GM21528 (cell line): ENCODE data around the gene ABCA13.

Experiments used
- ATAC-seq: cut with Tn5 transposase; IDR thresholded peaks from one replicate; pipeline ENCODE4 v1.9.1; 2021; ENCODE audit warnings: mild to moderate bottlenecking, moderate library complexity; ENCODE audit not compliant: unreplicated experiment, low FRiP score

ABCA13 gene

DNA sequence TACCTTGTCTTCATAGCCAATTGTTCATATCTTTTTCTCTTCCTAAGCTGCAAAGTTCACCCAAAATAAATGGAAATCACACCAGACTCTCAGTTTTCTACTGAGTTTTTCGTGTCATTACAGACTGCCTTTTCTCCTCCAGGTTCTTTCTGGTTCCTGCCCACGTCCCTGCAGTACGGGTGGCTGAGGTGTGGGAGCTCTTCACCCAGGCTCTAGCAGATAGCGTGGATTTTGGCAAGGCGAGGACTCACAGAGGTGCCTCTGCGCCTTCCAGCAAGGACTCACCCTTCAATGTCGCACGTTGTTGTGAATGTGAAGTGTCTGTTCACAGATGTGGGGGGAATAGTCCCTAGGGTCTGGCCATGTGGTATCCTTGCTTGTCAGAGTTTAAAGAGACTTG, 71.6 kb downstream of the ABCA13 start:
- ATAC-seq: no peak

DNA sequence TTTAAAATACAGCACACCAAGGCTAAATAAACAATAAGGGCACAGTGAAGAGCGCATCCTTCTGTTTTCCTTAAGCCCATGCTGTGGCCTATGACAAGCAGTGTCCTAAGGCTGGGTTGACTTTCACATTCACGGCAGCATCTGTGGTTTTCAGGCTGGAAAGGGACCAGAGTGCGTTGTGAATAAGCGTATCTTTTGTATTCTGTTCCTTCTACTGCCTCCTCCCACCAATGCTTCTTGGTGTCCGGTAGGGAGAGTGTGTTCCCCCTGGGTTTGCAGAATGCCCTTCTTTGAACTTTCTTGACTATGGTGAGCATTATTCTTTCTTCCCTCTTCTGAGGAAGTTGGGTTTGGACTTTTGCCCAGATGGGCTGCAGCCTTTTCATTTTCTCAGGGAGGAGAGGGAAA, 73.6 kb downstream of the ABCA13 start:
- ATAC-seq: no peak

DNA sequence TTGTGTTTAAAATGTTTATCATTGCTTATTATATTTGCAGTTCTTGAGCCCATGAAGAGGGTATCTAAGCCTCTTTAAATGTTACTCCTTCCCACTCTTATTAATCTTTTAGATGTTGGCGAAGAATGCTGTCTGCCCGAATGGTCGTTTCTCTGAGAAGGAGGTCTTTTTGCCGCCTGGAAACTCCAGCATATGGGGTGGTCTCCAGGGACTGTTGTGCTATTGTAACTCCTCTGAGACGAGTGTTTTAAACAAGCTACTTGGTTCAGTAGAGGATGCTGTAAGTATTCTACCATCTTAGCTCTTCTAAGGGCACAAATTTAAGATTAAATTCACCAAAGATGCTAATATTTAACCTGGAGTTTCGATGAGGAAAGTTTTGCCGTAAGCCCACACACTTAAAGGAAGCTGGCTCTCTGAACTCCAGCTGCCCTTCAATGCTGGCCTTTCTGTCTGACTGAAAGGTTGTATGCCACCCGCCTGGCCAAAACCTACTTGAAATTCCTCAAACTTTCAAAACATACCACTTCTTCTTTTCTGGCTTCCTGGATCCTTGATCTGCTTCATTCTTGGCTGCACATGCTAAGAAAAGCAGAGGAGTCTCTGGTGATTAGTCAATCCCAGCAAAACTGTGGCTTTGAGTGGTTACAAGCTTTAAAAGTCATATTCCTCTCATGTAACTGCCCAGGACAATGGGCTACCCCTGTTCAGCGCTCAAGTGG, 74.7 kb downstream of the ABCA13 start:
- ATAC-seq: peak; percentile 79

DNA sequence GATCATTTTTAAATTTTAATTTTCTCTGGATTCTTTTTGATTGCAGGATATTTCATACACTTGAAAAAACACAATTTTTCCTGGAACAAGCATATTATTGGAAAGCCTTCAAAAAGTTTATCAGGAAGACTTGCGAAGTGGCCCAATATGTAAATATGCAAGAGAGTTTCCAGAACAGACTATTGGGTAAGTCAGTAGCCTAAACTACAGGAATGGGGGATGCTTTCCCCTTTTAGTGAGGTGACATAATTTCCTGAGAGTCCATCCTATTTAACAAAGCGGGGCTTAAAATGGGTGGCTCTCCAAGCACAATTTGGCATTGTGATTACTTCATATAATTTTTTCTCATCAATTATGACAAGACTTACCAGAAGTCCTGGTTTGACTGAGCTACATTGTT, 77.9 kb downstream of the ABCA13 start:
- ATAC-seq: no peak

DNA sequence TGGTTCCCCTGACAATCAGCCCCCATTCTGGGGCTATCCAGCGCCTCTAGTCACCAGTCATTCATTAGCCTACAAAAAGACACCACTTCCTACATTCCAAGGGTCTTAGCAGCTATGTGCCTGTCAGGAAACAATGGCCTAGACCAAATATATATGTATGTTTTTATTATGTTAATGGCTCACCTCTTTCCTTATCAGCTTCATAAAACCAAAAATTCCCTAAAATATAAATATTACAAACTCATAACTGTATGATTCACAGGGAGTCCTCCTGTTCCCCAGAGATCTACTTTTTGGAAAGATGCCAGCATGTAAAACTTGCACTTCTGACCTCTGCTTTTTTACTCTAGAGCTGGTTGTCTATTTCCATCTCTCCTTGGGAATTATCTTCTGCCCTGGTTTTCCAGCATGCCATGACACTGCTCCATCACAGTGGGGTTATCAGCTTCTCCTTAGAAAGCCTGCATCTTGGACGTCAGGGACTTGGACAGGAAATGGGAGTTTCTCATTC, 79.2 kb downstream of the ABCA13 start:
- ATAC-seq: no peak

DNA sequence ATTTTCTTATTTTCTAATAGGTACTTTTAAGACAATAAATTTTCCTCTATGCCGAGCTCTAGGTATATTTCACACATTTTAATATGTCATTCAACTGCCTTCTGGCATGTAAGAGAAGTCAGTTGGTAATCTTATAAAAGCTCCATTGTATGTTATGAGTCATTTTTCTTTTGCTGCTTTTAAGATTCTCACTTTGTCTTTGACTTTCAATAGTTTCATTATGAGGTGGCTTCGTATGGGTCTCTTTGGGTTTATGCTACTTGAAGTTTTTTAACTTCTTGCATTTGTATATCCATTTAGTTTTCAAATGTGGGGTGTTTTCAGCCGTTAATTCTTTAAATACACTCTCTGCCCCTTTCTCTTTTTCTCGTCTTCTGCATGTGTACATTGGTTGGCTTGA, 80.5 kb downstream of the ABCA13 start:
- peak; percentile 93 for ATAC-seq

DNA sequence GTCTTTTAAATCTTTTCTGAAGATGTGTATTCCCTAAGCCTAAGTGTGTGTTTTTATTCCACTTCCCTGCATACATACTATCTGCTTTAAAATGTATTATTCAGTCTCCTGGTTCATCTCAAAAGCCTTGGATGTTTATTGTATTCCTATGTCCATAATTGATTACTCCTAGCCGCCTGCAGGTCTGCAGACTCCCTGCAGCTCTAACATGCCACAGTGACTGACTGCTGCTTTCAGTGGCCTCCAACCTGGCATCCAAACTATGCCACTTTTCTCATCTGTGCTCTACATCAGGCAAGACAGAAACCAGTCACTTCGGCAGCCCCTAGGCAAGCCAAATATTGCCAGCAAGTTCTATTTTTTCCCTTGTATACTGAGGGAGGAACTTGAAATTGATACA, 81.7 kb downstream of the ABCA13 start:
- ATAC-seq: no peak

DNA sequence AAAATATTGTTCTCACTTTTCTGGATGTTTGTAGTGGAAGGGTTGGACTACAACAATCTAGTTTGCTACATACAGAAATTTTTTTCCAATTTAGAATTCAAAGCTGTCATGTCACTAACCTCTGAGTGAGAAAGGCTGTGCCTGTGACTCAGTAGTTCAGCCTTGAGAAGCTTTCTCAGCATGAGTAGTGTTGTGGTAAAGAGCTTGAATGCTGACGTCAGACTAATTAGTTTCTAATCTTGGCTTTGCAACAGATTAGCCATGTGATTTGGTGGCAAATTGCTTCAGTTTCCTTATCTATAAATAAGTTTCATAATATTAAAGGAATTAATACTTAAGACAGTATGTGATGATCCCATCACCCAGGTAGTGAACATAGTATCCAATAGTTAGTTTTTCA, 83.8 kb downstream of the ABCA13 start:
- no peak for ATAC-seq

DNA sequence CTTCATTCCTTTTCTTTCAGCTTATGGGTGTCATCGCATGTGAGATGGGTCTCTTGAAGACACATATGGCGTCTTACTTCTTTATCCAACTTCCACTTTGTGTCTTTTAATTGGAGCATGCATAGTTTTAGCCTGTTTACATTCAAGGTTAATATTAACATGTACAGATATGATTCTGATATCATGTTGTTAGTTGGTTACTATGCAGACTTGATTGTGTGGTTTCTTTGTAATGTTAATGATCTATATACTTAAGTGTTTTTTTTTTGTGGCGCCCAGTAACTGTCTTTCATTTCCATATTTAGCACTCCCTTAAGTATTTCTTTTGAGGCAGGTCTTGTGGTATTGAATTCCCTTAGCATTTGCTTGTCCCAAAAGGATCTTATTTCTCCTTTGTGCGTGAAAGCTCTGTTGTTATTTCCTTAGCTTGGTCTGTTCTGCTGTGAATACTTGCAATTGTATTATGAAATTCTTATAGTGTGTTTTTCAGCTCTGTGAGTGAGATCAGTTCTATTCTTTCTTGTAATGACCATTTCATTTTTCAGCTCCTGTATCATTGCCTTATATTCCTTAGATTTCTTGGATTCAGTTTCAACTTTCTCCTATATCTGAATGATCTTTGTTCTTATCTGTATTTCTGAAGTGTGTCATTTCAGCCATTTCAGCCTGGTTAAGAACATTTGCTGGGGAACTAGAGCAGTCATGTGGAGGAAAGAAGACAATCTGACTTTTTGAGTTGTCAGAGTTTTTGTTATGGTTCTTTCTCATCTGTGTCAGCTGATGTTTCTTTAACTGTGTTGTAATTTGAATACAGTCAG, 88.4 kb downstream of the ABCA13 start:
- ATAC-seq: no peak

DNA sequence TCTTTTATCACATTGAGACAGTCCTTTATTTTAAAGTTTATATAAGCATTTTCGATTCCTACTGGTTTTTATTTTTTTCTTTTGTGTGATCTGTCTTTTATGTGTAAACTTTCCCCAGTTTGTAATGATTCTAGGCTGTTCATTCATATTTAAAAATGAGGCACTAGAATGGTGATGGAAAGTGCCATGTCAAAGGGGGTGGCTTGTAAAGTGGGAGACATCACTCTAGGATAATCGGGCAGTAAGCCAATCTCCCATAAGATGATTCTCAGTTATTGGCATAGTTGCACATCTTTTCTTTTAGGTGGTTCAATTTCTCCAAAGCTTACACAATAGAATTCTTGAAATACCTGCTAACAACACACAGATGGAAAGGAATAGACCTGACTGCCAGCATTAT, 90.4 kb downstream of the ABCA13 start:
- ATAC-seq: no peak

DNA sequence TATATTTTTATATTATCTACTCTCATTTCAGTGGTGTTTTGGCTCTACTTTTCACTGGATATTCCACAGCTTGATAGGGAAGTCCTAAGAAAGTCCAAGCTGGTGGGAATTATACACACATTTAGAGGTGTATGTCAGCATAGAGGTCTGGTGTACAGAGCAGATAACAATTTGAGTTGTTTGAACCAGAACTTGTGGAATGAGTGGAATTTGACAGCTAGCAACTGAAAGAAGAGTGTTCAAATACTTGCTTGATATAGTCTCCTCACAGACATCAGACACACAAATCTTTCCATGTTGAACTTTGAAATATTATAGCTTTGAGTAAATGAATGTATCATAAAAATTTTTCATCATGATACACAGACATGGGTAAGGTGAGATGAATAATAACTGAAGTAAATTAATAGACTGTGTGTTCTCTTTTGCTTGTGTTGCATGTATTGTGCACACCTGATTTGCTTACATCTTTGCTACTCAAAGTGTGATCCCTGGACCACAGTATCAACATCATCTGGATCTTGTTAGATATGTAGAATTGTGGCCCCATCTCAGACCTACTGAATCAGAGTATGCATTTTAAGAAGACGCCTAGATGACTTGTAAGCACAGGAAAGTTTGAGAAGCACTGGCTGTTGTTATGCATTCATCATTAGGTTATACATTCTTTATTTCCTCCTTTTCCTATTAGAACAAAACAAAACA, 91.5 kb downstream of the ABCA13 start:
- ATAC-seq: no peak

DNA sequence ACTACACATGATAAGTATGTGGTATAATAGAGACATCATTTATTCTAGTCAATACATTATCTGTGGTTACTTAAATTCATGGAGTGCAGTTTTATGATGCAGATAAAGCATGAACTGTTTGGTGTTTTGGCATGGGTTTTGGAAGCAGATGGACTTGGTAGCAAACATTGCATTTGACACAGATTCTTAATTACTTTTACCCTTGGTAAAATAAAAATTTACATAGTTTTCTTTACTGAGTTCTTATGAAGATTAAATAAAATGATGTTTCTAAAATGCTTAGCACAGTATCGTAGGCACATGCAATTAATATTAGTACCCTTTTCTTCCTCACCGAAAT, 92.0 kb downstream of the ABCA13 start:
- ATAC-seq: no peak

DNA sequence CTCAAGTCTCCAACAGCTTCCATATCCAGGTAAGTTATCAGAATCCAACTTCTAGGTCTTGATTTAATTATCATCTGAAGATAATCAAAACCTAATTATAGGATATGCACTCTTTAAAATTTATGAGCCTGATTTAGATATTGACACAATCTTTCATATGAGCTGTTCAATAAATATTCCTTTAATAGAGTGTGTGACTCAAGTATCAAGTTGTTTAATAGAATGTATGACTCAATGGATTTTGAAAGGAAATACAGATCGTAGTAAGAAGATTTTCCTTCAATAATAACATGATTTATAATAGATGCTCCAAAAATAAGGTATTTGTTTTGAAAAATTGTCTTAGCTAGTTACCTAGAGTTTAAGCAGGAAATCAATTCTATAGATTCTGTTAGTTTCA, 97.8 kb downstream of the ABCA13 start:
- no peak for ATAC-seq

DNA sequence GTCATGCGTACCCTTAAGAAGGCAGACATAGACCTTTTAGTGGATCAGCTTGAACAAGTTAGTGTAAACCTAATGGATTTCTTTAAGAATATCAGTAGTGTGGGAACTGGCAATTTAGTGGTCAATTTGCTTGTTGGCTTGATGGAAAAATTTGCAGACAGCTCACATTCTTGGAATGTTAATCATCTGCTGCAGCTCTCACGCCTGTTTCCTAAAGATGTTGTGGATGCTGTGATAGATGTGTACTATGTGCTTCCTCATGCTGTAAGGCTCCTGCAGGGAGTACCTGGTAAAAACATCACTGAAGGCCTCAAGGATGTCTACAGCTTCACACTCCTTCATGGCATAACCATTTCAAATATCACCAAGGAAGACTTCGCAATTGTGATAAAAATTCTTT, 103.4 kb downstream of the ABCA13 start:
- no peak for ATAC-seq

DNA sequence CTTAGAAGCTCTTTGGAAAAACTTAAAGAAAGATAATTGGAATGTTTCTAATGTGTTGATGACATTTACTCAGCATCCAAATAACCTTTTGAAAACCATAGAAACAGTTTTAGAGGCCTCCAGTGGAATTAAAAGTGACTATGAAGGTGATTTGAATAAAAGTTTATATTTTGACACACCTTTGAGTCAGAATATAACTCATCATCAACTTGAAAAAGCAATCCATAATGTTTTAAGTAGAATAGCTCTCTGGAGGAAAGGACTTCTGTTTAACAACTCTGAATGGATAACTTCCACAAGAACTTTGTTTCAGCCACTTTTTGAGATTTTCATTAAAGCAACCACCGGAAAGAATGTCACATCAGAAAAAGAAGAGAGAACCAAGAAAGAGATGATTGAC, 108.2 kb downstream of the ABCA13 start:
- ATAC-seq: no peak

DNA sequence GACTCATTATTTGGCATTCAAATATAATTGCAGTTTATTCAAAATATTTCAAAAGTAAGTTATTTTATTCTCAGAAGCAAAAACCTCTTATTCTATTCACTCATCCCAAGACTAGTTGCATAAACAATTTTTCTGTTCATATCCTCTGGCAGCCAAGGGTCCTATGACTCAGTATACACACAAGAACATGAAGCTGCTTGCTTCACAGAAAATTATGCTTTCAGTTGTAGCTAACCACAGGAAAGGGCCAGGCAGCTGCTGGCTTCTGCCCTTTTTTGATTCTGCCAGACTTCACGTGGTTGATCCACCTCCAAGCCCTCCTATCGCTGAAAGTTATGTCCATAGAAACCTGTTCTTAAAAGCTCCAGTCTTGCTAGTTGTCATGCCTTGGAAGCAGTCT, 108.8 kb downstream of the ABCA13 start:
- ATAC-seq: no peak

DNA sequence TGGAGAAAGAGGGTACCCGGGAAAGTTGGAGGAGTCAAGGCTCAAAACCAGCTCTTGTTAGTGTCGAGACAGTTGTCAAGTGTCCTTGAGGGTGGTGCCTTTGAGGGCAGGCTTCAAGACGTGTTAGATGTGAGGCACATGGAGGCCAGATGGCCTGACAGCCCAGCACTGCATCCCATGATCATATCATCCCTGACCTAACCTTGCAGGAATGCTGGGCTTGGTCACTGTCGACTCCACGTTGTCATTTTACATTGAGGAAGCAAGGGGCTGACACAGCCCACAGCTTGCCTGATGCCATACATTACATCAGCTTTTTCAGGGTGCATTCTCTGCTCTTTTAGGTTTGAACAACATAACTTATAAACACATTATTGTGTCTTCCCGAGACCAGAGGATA, 114.1 kb downstream of the ABCA13 start:
- ATAC-seq: no peak

DNA sequence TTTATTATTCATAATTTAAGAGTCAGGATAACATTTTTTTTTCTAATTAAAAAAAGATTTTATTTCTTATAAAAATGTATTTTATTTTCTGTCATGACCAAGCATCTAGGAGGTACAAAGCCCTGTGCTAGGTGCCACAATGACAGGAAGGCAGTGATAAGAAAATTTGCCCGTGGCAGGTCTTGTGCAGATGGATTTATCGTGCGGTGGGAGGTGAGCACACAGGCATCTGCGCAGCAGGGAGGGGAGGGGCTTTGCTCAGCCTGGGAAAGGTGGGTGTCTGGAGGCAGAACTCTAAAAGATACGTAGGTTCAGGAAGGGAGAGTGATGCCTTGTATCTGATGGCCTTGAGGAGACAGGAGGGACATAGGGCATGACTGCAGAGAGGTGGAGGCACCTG, 115.6 kb downstream of the ABCA13 start:
- no peak for ATAC-seq

DNA sequence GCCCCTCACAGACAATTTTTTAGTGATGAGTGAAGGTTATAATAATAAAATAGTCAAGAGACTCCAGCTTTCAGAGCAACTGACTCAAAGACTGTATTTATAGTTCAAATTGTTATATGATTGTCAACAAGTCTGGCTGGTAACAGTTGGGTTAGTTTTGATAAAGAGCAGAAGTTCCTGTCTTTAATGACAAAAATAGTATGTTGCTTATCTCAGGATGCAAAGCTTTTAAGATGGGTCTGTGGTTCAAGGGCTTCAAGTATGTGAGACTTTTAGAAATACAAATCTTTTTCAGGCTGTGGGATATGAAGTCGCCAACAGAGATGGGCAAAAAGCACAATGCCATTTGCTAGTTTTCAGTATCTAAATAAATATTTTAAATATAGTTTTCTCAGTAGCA, 118.4 kb downstream of the ABCA13 start:
- ATAC-seq: no peak

DNA sequence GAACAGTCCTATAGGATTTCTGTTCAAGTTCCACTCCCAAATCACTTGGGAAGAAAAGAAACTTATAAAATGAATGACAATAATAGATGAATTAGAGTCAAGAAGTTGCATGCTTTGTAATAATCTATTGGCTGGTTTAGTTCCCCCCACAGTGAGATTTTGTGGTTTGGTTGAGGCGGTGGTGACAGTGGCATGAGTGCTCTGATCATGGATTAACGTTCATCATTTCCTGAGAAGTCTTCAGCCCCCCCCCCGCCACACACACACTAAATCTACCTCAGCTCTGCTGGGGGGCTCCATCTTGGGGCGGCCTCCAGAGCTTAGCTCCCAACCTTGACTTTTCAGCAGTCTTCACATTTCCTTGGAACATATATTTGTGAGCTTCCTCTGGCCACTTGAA, 121.7 kb downstream of the ABCA13 start:
- no peak for ATAC-seq

DNA sequence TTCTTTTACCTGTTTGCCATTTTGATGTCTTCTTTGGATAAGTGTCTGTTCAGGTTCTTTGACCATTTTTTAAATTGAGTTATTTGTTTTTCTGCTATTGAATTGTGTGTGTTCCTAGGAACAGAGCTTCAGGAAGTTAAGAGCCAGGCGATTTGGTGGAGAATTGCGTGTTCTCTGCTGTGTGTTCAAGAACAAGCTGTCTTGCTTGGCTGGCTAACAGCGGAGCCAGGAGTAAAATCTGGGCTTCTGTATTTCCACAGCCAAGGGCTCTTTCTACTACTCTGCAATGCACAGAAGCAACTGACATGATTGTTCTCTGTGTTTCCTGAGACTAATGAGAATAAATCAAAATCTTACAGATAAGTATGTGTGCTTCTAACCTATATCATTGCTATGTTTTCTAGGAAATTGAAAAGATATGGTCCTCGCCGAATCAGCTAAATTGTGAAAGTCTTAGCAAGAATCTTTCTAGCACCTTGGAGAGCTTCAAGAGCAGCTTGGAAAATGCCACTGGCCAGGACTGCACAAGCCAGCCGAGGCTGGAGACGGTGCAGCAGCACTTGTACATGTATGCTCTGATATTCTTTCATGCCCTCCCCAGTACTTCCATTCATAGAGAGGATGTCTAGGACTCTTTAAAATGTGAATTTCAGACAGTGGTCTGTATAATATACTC, 124.2 kb downstream of the ABCA13 start:
- ATAC-seq: no peak
